ENCODE results near the gene ZNF536. TPM values are rescaled to one million over a fixed set of nuclear protein-coding genes. Genes with fewer than 3 reads are reported as not detected.
"Not testable (repeated sequence)": the region's sequence is repeated elsewhere in the genome, so short reads cannot be mapped to it uniquely, and the experiment has no call there.

Gene ZNF536
- total RNA-seq, 4 donors from 2014 or later, result 0.44 to 7.4 (median 0.88) TPM

DNA sequence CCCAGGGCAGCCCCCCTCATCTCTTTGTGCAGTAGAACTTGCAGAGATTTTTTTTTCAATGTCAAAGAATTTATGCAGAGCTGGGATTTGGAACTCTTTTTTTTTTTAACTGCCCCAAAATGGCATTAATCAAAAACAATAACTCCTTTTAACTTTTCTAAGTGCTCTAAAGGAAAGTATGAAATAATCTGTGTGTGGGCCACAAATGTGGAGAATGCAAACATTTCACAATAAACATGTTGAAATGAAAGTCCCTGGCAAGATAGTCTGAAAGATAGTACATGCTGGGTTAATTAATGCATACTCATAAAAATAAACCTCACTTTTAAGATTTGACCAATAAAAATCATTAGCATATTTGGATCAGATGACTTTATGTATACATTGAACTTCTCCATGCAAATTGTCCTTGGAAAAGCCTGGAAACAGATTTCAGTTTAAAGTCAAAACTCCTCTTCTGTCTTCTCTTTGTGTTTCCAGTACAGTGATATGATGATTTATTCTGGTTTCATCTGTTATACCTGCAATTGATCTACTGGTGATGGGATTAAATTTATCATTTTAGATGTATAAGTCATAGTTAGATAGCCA is 30.5 kb upstream of the ZNF536 start:
- no peak for DNase-seq
- H3K4me1 ChIP-seq, result peaks cover 0 to 13% (median 0%) of the 10 kb centered on the region in 3 donors
- intact Hi-C loops (cut with DNase I), result no loop called here

DNA sequence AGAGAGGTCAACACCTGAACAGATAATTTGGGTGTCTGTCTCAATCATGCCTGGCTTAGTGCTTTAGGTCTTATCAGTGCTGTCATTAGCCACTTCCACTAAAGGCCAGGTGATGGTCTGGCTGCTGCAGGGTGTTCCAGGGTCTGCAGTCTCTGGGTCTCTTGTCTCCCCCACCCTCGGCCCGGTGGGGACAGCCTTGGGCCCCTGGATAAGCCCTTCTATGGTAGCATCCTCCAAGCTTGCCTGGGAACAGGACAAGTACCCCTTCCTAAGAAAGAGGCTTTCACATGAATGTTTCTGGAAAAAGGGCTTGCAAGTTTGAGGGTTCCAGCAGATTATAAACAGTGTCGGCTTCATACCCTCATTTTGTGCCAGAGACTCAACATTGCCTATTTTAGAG is 29.3 kb upstream of the ZNF536 start:
- Histone ChIP-seq H3K4me1 (peaks cover 0 to 13% (median 0%) of the 10 kb centered on the region in 3 donors), H3K27me3 (no peaks in the 10 kb centered on the region), H3K4me3 (no peak overlapping the region), H3K9me3 (no peaks in the 10 kb centered on the region), H3K36me3 (no peaks in the 10 kb centered on the region), H3K27ac (no peak overlapping the region)
- intact Hi-C loops (cut with DNase I), result no loop called here
- TF ChIP-seq POLR2A (IDR thresholded peaks at IDR 0.05), result no peak
- TF ChIP-seq, protein P1, sequence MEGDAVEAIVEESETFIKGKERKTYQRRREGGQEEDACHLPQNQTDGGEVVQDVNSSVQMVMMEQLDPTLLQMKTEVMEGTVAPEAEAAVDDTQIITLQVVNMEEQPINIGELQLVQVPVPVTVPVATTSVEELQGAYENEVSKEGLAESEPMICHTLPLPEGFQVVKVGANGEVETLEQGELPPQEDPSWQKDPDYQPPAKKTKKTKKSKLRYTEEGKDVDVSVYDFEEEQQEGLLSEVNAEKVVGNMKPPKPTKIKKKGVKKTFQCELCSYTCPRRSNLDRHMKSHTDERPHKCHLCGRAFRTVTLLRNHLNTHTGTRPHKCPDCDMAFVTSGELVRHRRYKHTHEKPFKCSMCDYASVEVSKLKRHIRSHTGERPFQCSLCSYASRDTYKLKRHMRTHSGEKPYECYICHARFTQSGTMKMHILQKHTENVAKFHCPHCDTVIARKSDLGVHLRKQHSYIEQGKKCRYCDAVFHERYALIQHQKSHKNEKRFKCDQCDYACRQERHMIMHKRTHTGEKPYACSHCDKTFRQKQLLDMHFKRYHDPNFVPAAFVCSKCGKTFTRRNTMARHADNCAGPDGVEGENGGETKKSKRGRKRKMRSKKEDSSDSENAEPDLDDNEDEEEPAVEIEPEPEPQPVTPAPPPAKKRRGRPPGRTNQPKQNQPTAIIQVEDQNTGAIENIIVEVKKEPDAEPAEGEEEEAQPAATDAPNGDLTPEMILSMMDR (IDR thresholded peaks at IDR 0.05), result no peak
- 49 to 63% methylated on average over 2 to 3 of the region's 3 CpGs for WGBS, 2 donors
- no peak for DNase-seq

More for the DNA sequence above, 30.5 kb upstream of the ZNF536 start:
- TF ChIP-seq, protein P1 (IDR thresholded peaks at IDR 0.05), result no peak
- no peak for TF ChIP-seq POLR2A (IDR thresholded peaks at IDR 0.05)
- Histone ChIP-seq H3K9me3 (no peaks in the 10 kb centered on the region), H3K27me3 (no peaks in the 10 kb centered on the region), H3K4me3 (no peak overlapping the region), H3K36me3 (no peaks in the 10 kb centered on the region), H3K27ac (no peak overlapping the region)

DNA sequence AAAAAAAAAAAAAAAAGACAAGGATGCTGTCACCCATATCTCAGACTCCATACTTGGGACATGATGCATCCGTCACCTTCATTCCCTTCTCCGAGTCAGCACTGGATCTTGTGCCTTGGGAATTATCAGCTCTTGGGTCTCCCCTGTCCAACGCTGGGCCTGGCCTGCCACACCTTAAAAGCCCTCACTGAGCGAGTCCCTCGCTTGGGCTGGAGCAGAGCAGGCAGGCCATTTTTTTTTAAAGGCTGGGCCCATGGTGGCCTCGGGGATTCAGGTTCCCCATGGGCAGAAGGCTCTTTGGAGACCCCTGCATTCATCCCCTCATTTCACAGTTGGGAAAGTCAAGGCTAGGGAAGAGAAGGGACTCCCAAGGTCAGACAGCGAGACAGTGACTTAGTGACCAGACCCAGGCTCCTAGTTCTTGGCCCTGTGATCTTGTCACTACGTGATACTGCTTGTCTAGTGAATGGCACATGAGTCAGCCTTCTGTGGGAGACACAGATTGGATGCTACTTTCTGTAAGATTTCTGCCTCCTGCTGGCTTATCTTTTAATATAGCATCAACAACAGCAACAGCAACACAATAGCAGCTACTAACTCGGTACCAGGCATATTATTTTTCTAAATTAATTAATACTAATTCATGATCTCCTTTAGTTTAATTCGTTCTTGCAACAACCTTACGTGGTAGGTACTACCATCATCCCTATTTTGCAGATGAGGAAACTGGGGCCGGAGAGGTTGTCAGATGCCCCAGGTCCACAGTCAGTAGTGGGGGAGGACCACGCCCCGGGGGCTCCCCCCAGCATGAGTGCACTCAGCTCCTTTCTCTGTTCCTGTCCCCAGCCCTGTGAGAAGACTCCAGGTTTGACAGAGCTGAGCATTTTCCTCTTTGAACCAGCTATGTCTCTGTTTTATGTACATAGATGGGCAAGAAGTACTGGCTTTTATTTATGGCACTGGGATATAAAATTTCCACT is 27.4 kb upstream of the ZNF536 start:
- intact Hi-C loops (cut with DNase I), result no loop called here
- H3K27me3 ChIP-seq, result no peaks in the 10 kb centered on the region
- H3K9me3 ChIP-seq, result no peaks in the 10 kb centered on the region
- WGBS, 2 donors, result 80 to 81% methylated on average over 11 to 12 of the region's 14 CpGs
- H3K4me3 ChIP-seq, result no peak overlapping the region
- no peaks in the 10 kb centered on the region for H3K36me3 ChIP-seq
- TF ChIP-seq POLR2A (IDR thresholded peaks at IDR 0.05), result no peak
- TF ChIP-seq, protein P1 (IDR thresholded peaks at IDR 0.05), result no peak
- peaks cover 0 to 13% (median 0%) of the 10 kb centered on the region in 3 donors for H3K4me1 ChIP-seq
- no peak for DNase-seq
- H3K27ac ChIP-seq, result no peak overlapping the region

DNA sequence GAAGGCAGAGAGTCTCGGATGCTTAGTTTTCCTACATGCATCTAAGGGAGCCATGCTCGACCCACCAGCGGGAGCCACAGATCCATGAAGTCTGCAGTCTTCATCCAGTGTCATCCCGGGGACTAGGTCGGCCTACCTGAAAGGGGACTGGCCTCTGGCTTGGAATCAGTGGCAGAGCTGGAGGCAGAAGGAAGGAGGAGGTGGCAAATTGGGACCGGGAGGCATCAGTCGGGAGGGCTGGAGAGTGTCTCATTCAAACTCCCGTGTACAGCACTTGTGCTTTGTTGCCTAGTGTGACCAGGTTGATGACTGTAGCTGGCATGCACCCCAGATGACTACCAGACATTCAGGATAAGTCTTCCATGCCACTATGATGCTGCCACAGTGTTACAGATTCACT is 26.5 kb upstream of the ZNF536 start:
- Histone ChIP-seq H3K4me1 (peaks cover 0 to 4% (median 0%) of the 10 kb centered on the region in 3 donors), H3K36me3 (no peaks in the 10 kb centered on the region), H3K4me3 (no peak overlapping the region), H3K27me3 (no peaks in the 10 kb centered on the region), H3K27ac (no peak overlapping the region), H3K9me3 (no peaks in the 10 kb centered on the region)
- intact Hi-C loops (cut with DNase I), result no loop called here
- WGBS, 2 donors, result 75 to 89% methylated on average over 5 to 6 of the region's 8 CpGs
- TF ChIP-seq POLR2A (IDR thresholded peaks at IDR 0.05), result no peak
- TF ChIP-seq, protein P1 (IDR thresholded peaks at IDR 0.05), result no peak
- no peak for DNase-seq

DNA sequence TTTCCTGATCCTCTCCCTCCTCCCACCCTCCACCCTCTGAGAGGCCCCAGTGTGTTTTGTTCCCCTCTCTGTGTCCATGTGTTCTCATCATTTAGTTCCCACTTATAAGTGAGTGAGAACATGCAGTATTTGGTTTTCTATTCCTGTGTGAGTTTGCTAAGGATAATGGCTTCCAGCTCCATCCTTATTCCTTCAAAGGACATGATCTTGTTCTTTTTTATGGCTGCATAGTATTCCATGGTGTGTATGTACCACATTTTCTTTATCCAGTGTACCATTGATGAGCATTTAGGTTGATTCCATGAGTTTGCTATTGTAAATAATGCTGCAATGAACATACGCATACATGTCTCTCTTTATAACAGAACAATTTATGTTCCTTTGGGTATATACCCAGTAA is 25.7 kb upstream of the ZNF536 start:
- H3K36me3 ChIP-seq; H3K27me3 ChIP-seq; H3K4me3 ChIP-seq; intact Hi-C loops (cut with DNase I); DNase-seq; H3K9me3 ChIP-seq; H3K4me1 ChIP-seq; H3K27ac ChIP-seq: not testable (repeated sequence)
- WGBS, 2 donors, result 95 to 100% methylated on average over 1 of the region's 1 CpG

Measured in esophagus squamous epithelium (tissue), 5 donors.